ENCODE results near the gene DERL3. TPM values are rescaled to one million over a fixed set of nuclear protein-coding genes. Genes with fewer than 3 reads are reported as not detected.

The DERL3 gene
- total RNA-seq, 1 experiment from 2014 or later = 12.5 TPM

- no peak for TF ChIP-seq ARID4B (CRISPR knock-in tag; IDR thresholded peaks at IDR 0.05; ENCODE audit: borderline replicate concordance)
- TF ChIP-seq E2F1 (CRISPR knock-in tag; IDR thresholded peaks at IDR 0.05) = no peak
- no peak for TF ChIP-seq FOXK1 (CRISPR knock-in tag; IDR thresholded peaks at IDR 0.05)
- no peak for TF ChIP-seq ZNF121 (CRISPR knock-in tag; IDR thresholded peaks at IDR 0.05)
- no peak for TF ChIP-seq SOX15 (CRISPR knock-in tag; IDR thresholded peaks at IDR 0.05)
- TF ChIP-seq USF1 (CRISPR knock-in tag; IDR thresholded peaks at IDR 0.05) = no peak
- TF ChIP-seq IRF2 (CRISPR knock-in tag; IDR thresholded peaks at IDR 0.05; ENCODE audit: borderline replicate concordance, low read depth) = no peak
- no peak for TF ChIP-seq ZNF232 (CRISPR knock-in tag; IDR thresholded peaks at IDR 0.05)
Measured at GRCh38 chr22:23812378-23812777, 26.4 kb downstream of the DERL3 start (continued).

GRCh38 chr22:23806837-23807236 lies 32.0 kb downstream of the DERL3 start:
- ChIA-PET CTCF (no interaction called here), POLR2A (no interaction called here)
- no peak for DNase-seq (ENCODE audit: low spot score)
- Mint-ChIP-seq H3K9me3 (no peaks in the 10 kb centered on the region), H3K27me3 (ENCODE audit: low read depth) (no peaks in the 10 kb centered on the region), H3K4me1 (peaks cover 6% of the 10 kb centered on the region; the same call in 1 of the 2 replicates), H3K36me3 (peaks cover 62% of the 10 kb centered on the region), H3K27ac (no peak overlapping the region), H3K4me3 (no peak overlapping the region)
- no peak for ATAC-seq
- TF ChIP-seq ZNF121 (CRISPR knock-in tag; IDR thresholded peaks at IDR 0.05) (no peak), ELF4 (CRISPR knock-in tag; IDR thresholded peaks at IDR 0.05; ENCODE audit: low read depth) (no peak), JAZF1 (CRISPR knock-in tag; IDR thresholded peaks at IDR 0.05) (no peak), SMAD4 (CRISPR knock-in tag; IDR thresholded peaks at IDR 0.05) (no peak), TEAD1 (CRISPR knock-in tag; IDR thresholded peaks at IDR 0.05) (no peak), FOXP4 (CRISPR knock-in tag; IDR thresholded peaks at IDR 0.05) (no peak), ARID4B (CRISPR knock-in tag; IDR thresholded peaks at IDR 0.05; ENCODE audit: borderline replicate concordance) (no peak), STAT6 (CRISPR knock-in tag; conservative IDR thresholded peaks at IDR 0.05; ENCODE audit: low read depth) (no peak), GTF2I (CRISPR knock-in tag; conservative IDR thresholded peaks at IDR 0.05) (no peak), ZMAT4 (CRISPR knock-in tag; IDR thresholded peaks at IDR 0.05) (no peak), GRHL2 (CRISPR knock-in tag; IDR thresholded peaks at IDR 0.05; ENCODE audit: insufficient replicate concordance, severe bottlenecking) (no peak), EMX1 (CRISPR knock-in tag; IDR thresholded peaks at IDR 0.05) (no peak), NFE2L1 (CRISPR knock-in tag; IDR thresholded peaks at IDR 0.05) (no peak), E2F4 (CRISPR knock-in tag; IDR thresholded peaks at IDR 0.05; ENCODE audit: borderline replicate concordance, low read depth) (no peak)

Measured in WTC11 (cell line).